Occipital lobe (tissue), 2 donors: ENCODE data around the gene RAB19. TPM values are rescaled to one million over a fixed set of nuclear protein-coding genes. Genes with fewer than 3 reads are reported as not detected.
"Not testable (repeated sequence)": the region's sequence is repeated elsewhere in the genome, so short reads cannot be mapped to it uniquely, and the experiment has no call there.

Experiments
- DNase-seq: peaks from one replicate; lab custom pipeline; 2025; lab: John Stamatoyannopoulos, UW
- total RNA-seq: library from RNA; depleted of rRNA; stranded (reverse); fragments of >200 nt; gene quantifications from one replicate; pipeline ENCODE4 v1.2.3, GENCODE V29; 2014

Gene RAB19
- total RNA-seq, 1 donor from 2014 or later, result not detected

GRCh38 chr7:140400381-140400780 lies 3.5 kb upstream of the RAB19 start:
- DNase-seq, result no peak

GRCh38 chr7:140402178-140402835 lies 1.6 kb upstream of the RAB19 start:
- DNase-seq, result no peak

DNA sequence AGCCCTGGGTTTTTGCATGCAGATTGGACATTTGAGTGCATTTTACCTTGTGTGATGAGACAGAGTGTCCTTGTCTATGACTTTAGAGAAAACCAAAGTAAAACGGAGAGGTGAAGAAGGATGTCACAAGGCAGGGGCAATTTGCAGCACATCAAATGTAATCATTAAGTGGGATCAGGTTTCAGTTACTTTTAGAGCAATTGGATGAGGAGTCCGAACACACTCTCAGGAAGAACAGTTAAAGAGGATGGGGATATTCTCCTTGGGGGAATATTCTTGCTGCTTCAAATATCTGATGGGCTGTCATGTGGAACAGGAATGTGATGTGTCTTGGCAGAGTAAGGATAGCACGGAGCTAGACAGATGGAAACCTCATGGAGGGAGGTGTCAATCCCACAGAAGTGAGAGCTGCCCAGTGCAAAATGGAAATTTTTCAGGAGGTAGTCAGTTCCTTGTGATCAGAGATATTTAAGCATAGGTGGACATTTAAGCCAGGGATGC lies 757 bp downstream of the RAB19 start:
- no peak for DNase-seq

- no peak for DNase-seq
Measured at GRCh38 chr7:140415361-140415760, 11.5 kb downstream of the RAB19 start.

DNA sequence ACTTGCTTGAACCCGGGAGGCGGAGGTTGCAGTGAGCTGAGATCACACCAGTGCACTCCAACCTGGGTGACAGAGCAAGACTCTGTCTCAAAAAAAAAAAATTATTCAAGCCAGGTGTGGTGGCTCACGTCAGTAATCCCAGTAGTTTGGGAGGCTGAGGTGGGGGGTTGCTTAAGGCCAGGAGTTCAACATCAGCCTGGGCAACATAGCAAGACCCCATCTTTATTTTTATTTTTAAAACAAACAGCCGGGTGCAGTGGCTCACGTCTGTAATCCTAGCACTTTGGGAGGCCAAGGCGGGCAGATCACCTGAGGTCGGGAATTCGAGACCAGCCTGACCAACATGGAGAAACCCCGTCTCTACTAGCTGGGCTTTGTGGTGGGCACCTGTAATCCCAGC lies 12.0 kb downstream of the RAB19 start:
- DNase-seq, result not testable (repeated sequence)

GRCh38 chr7:140416560-140416959 lies 12.7 kb downstream of the RAB19 start:
- DNase-seq, result no peak

GRCh38 chr7:140417456-140418155 lies 13.7 kb downstream of the RAB19 start:
- no peak for DNase-seq

DNA sequence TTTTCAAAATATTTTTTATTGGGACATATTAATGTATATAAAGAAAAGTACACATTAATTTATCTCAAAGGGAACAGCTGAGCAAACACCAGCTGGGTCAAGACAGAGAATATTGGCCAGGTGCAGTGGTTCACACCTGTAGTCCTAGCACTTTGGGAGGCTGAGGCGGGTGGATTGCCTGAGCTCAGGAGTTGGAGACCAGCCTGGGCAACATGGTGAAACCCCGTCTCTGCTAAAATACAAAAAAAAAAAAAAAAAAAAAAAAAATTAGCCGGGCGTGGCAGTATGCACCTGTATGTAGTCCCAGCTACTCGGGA lies 14.3 kb downstream of the RAB19 start:
- not testable (repeated sequence) for DNase-seq

DNA sequence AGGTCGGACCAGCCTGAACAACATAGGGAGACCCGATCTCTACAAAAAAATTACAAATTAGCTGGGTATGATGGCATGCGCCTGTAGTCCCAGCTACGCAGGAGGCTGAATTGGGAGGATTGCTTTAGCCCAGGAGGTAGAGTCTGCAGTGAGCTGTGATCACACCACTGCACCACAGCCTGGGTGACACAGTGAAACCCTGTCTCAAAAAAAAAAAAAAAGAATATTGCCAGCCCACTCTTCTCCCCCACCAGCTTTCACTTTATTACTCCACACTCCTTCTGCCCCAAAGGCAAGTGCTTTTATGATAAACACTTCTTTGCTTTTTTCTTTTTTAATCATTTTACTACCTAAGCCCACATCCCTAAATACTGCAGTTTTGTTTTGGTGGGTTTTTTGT lies 14.8 kb downstream of the RAB19 start:
- DNase-seq, result no peak

DNA sequence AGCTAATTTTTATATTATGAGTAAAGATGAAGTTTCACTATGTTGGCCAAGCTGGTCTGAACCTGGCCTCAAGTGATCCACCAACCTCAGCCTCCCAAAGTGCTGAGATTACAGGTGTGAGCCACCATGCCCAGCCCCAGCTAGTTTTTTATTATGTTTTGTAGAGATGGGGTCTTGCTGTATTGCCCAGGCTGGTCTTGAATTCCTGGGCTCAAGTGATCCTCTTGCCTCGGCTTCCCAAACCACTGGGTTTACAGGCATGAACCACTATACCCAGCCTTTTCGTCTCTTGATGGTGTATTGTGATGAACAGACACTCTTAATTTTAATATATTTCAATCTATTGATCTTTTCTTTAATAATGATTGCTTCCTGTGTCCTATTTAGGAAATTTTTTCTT lies 17.7 kb downstream of the RAB19 start:
- DNase-seq, result no peak

DNA sequence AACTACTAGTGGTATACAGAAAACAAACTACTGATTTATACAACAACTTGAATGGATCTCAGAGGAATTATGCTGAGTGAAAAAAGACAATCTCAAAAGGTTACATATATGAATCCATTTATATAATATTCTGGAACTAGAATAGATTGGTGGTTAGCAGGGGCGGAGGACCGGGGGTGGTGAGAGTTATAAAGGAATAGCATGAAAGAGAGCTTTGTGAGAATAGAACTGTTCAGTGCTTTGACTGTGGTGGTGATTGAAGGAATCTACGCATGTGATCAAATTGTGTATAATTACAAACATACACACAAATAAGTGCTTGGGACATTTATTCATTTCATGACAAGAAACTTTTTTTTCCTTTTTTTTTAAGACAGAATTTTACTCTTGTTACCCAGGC lies 19.6 kb downstream of the RAB19 start:
- DNase-seq, result no peak

GRCh38 chr7:140425718-140426117 lies 21.9 kb downstream of the RAB19 start:
- DNase-seq, result no peak

DNA sequence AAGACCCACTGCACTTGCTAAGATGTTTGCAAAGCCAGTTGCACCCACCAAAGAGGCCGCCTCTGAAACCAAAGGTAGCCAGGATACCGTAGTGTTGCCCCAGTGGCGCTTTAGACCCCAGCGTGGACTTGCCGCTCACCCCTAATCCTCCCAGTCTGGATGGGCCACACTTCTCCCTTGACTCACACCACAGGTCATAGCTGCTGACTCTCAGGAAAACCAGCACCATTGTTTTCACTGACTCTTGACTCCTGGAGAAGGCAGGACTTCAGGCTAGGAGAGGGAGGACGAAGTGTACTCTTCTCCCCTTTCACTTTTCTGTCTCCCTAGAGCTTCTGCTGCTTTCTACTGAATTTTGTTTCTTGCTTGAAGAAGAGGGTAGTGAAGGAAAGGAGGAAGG lies 22.3 kb downstream of the RAB19 start:
- no peak for DNase-seq

GRCh38 chr7:140433396-140433795 lies 29.5 kb downstream of the RAB19 start:
- no peak for DNase-seq

- DNase-seq, result no peak
Measured at GRCh38 chr7:140435252-140435895, 31.5 kb downstream of the RAB19 start.

DNA sequence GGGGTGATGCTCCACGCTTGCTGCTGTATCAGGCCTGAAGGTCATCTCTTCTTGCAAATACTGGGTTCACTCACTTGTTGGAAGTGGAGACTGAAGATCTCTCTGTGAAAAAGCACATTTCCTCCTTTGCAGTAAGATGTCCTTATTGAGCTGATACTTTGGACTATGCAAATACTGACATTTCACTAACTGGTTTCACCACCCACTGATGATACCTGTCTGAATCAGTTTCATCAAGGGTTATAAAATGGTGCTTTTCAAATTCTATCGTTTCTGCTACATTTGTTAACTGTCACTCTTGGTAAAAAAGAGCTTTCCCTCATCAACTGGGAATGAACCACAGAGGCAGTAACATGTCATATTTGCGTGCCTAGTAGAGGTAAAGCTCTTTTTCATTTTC lies 35.5 kb downstream of the RAB19 start:
- no peak for DNase-seq

- DNase-seq, result no peak
Measured at GRCh38 chr7:140440593-140440992, 36.7 kb downstream of the RAB19 start.

- no peak for DNase-seq
Measured at GRCh38 chr7:140441519-140441918, 37.7 kb downstream of the RAB19 start.

- no peak for DNase-seq
Measured at GRCh38 chr7:140446467-140446866, 42.6 kb downstream of the RAB19 start.

- no peak for DNase-seq
Measured at GRCh38 chr7:140447841-140448240, 44.0 kb downstream of the RAB19 start.

- DNase-seq, result no peak
Measured at GRCh38 chr7:140448781-140449480, 45.1 kb downstream of the RAB19 start.

GRCh38 chr7:140451716-140452115 lies 47.9 kb downstream of the RAB19 start:
- no peak for DNase-seq
